22Rv1 (cell line): ENCODE data around the gene SLC26A8.

Source experiments
- ZFX ChIP-seq: fragments of 450-650 bp; IDR thresholded peaks from 2 replicates; pipeline ENCODE4 v1.6.1; 2017; ENCODE audit warnings: antibody characterized with exemption, borderline replicate concordance
- TF ChIP-seq, protein P1 (sequence below): fragments of 450-650 bp; IDR thresholded peaks from 2 replicates; pipeline ENCODE4 v1.5.1; 2017; ENCODE audit warnings: mild to moderate bottlenecking

DNA sequence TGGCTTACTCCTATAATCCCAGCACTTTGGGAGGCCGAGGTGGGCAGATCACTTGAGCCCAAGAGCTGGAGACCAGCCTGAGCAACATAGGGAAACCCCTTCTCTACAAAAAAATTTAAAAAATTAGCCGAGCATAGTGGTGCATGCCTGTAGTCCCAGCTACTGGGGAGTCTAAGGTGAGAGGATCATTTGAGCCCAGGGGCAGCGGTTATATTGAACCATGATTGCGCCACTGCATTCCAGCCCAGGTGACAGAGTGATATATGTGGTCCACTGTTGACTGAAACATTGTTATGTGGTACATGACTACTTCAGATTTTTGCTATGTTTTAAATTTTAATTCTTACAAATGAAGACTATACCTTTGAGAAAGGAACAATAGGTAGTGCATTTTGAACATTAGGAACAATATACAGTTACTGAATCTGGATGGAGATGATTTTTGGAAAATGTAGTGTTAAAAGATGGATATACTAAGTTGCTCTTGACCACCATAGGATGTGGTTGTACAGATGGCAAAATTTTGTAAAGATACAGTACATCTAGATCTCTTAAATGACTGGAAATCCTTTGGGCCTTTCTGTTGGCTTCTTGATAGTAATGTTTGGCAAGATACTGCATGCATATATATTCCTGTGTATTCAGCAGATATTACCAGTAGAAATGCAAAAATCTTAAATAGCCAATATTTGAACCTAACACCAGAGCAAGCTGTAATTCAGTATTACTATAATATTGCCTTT is 39.0 kb upstream of the SLC26A8 start:
- TF ChIP-seq, protein P1, sequence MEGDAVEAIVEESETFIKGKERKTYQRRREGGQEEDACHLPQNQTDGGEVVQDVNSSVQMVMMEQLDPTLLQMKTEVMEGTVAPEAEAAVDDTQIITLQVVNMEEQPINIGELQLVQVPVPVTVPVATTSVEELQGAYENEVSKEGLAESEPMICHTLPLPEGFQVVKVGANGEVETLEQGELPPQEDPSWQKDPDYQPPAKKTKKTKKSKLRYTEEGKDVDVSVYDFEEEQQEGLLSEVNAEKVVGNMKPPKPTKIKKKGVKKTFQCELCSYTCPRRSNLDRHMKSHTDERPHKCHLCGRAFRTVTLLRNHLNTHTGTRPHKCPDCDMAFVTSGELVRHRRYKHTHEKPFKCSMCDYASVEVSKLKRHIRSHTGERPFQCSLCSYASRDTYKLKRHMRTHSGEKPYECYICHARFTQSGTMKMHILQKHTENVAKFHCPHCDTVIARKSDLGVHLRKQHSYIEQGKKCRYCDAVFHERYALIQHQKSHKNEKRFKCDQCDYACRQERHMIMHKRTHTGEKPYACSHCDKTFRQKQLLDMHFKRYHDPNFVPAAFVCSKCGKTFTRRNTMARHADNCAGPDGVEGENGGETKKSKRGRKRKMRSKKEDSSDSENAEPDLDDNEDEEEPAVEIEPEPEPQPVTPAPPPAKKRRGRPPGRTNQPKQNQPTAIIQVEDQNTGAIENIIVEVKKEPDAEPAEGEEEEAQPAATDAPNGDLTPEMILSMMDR: no peak
- no peak for TF ChIP-seq ZFX
